GM21737 (cell line): Measurements from ENCODE around the gene MIB2.

Experiments used
- ATAC-seq: cut with Tn5 transposase; IDR thresholded peaks from one replicate; pipeline ENCODE4 v1.9.1; 2021; ENCODE audit warnings: mild to moderate bottlenecking, moderate library complexity; ENCODE audit not compliant: unreplicated experiment

Gene MIB2

DNA sequence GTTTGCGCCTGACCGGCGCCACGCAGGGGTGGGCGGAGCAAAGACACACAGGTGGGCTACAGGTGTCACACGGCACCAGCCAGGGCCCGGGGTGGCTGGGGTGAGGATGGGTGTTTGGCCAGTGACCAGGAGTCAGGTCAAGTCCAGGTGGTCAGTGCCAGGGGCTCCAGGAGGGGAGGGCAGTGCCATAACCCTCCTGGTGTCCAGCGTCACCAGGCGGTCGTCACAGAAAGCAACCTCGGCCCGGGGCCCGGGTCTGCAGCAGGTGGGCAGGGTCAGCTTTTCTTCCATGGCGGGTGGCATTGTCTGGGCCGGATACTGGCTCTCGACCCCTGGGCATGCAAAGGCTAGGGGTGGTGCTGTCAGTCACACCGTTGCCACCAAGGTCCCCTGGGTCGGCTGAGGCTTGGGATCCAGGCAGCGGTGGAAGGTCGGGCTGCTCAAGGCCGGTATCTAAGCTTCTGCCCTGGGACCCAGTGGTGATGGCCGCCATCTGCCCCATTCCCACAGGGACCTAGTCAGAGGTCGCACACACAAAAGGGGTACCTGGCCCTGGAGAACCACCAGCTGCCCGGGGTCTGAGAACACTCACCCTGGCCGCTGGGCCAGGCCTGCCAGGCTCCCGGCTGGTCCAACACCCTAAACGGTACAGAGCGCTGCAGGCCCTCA lies 17.1 kb upstream of the MIB2 start:
- no peak for ATAC-seq

DNA sequence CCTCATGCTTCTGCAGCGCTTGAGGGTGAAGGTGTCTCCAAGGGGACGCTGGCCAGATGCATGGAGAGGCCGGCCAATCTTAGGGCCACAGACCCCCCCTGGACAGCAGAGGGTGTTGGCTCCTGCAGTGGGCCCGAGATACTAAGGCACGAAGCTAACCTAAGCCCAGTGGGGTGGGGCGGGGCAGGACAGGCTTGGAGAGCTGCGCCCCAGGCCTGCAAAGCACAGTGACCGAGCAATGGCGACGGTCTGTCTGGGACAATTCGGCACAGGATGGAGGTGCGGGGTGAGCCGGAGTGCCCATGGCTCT lies 16.6 kb upstream of the MIB2 start:
- ATAC-seq, result no peak

DNA sequence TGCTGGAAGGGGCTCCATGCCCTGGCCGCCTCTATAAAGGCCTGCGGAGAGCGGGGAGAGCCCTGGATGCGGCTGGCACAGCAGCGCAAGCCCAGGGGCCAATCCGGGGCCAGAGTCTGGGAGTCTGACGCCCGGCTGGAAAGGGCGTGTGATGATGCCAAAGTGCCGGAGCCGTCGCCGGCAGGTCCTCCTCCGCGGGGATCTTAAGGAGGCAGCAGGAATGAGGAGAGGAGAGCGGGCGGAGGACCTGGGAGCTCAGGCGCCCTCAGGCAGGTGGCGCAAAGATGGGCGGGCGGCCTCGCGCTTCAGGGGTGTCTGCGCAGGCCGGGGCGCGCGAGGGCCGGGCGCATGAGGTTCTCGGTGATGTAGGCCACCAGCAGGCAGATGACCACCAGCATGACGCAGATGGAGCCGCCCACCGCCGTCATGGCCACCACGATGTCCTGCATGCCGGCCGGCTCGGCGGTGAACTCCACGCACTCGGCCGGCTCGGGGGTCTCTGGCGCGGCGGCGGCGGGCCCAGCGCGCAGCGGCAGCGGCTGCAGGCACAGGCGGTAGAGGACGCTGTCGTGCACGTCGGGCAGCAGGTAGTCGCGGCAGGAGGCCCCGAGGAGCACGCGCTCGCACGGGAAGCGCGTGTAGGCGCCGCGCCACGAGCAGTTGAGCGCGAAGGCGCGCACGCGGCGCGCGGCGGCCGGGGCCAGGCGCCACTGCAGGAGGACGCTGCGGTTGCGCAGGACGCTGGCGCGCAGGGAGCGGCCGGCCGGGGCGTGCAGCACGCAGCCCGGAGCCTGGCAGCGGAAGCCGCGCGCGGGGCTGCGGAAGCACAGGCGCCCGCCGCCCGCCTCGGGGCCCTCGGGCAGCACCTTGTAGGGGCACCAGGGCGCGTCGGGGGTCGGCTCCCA lies 16.0 kb upstream of the MIB2 start:
- no peak for ATAC-seq

DNA sequence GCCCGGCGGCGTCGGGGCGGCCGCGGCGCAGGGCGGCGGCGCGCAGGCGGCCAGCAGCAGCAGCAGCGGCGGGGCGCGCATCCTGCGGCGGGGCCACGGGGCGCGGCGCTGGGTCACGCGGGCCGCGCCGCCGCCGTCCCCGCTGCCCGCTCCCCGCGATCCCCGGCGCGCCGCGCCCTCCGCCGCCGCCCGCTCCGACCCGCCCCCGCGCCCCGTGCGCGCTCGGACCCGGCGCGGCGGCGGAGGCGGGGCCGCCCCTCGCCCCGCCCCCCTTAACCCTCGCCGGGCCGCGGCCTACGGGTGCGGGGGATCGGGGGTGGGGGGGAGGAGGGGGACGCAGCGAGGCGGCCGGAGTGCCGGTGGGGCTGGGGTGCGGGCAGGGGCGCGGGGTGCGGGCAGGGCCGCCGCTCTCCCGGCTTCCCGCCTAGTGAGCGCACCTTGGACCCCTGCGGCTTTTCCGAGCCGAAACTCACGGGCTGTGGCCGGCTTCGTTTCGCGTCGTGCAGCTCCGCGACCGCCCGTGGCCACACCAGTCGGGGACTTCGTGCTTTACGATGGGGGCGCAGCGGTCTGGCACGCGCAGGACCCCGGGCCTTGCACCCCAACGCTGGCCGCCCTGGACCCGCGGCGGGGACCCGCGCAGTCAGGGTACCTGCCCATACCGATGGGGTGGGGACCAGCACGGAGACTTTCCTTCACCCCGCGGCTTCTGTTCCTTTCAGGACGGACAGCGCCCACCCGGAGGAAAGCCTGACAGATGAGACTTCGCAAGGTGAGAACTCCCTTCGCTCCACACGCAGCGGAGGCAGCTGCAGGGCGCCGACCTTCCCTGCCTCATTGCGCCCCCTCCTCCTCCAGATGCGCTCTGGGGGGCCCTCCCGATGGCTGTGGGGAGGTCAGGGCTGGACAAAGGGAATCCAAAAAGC lies 15.1 kb upstream of the MIB2 start, which contains the start of gene FNDC10:
TSS of gene FNDC10 (minus strand) at position 201 of the 926 bp plus-strand sequence. CDS start at position 81, 120 bp downstream.
- ATAC-seq, result no peak

DNA sequence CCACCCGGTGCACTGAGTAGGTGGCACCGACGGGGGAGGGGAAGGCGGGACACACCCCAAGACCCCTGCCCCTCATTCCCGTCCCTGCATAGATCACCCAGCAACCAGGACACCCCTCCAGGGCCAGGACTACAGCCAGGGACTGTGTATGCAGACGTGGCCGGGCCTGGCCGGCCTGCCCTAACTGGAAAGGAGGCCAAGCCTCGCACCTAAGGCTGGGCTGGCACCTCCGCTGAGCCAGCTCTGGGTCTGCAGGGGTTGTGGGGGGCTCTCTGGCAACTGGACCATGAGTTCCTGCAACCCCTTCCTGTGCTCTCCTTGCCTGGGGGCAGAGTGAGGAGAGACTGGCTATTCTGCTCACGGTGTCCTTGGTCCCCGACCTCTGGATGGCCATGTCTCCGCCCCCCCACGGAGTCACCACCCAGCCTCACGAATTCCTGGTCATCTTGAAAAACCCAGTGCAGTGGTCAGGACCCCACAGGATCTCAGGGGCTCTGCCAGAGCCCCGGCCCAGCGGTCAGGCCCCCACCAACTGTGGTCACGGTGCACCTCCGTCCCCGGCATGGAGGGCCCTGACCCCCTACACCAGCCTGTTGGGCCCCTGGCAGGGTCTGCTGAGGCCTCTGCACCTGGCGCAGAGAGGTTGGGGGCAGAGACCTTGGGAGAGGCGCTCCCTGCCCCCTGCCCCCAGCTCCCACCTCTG lies 14.3 kb upstream of the MIB2 start:
- ATAC-seq, result no peak

DNA sequence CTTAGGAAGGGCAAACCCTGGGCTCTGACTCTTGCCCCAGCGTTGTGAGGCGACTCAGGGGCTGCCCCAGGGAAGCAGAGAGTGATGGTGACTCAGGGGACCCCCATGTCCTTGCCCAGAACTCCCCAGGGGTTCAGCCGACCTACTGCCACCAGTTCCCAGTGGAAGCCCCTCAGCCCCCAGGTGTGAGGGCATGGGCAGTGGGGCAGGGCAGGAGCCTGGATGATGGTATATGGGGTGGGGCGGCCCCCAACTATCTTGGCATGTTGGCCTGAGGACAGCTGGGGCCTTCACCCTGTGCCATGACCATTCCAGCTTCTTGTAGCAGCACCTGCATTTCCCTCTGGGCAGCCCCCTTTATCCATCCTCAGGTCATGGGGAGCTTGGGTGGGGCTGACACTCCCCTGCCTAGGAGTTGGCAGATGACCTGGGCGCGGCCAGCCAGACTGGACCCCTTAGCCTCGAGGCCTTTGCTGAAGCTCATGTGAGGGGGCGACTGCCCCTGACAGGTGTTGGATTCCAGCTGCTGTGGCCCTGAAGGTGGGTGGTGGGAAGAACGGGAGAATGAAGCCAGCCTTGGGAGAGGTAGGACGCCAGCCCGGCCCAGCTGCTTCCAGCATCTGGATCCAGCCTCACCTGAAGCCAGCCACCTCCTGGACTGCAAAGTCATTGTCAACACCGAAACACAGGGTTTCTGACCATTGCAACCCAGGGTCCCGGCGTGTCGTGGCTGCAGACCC lies 13.6 kb upstream of the MIB2 start:
- ATAC-seq, result no peak

DNA sequence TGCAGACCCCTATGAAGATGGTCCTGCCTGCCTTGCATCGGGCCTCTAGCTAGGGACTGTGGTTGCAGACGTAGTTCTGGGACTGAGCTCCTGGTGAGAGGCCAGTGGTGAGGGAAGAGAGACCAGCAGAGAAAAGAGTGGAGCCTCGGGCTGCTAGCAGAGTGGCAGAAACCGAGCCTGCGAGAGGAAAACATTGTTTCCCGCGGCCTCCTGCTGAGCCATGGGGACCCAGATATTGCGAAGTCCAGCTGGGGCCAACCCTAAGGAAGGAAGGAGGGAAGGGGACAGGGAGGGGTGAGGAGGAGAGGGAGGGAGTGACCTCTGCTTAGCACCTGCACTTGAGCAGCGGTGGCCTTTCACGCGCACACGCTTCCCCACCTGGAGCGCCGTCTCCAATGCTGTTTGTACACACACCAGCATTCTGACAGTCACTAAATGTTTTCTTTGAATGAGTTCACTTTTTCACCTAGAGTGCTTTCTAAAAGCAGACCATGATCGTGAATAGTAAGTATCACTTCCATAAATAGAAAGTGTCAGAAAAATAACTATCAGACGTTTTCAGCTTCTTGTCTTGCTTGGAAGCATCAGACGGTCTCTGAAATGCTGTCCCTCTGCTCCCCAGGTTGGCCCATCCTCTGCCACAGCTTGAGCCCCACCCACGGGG lies 12.9 kb upstream of the MIB2 start:
- ATAC-seq, result no peak

DNA sequence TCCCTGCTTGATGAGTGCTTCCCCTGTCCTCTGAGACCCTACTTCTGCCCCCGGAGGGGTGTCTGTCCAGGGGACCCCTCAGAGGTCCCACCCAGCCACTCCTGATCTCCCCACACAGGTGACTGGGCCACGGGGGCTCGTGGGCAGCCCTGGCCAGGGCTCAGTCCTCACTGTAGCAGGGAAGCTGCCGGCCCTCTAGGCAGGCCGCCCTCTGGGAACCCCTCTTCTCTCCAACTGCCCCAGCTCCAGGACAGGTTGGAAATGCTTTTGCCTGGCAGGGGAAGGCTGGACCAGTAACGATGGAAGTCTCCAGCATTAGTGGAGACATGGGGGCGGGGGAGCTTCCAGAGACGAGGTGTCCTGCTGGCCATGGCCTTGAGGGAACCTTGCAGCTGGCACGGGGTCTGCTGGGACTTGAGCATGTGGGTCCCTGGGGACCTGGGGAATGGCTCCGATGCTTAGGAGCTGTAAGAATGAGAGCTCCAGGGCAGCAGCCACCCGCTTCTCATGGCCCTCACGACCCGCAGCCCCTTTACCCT lies 12.3 kb upstream of the MIB2 start:
- ATAC-seq, result no peak

DNA sequence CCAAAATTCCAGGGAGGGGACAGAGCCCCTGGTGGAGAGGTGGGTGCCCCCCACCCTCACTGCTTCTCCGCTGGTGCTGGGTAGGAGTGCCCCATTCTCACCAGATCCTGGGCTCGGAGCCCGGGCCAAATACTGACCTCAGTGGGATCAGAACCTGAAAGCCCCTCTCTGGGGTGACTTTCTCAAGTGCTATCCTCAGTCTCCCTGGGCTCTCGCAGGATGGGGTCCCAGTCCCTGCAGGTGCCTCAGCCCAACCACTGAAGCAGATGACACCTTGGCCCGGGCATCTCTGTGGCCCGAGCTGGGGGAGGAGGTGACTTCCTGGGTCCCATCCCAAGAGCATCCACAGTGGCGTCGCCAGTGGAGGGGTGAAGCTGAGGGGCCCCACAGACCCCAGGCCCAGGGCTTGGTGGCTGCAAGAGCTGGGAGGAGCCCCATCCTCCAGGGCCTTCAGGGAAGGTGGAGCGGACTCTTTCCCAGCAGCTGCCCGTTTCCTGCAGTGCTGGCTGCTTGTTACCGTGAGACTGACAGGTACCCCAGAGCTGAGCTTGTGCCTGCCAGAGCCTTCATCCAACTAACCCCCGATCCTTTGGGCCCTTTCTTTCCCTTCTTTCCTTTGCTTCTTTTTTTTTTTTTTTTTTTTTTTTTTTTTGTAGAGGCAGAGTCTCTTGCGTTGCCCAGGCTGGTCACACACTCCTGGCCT lies 11.5 kb upstream of the MIB2 start:
- no peak for ATAC-seq

DNA sequence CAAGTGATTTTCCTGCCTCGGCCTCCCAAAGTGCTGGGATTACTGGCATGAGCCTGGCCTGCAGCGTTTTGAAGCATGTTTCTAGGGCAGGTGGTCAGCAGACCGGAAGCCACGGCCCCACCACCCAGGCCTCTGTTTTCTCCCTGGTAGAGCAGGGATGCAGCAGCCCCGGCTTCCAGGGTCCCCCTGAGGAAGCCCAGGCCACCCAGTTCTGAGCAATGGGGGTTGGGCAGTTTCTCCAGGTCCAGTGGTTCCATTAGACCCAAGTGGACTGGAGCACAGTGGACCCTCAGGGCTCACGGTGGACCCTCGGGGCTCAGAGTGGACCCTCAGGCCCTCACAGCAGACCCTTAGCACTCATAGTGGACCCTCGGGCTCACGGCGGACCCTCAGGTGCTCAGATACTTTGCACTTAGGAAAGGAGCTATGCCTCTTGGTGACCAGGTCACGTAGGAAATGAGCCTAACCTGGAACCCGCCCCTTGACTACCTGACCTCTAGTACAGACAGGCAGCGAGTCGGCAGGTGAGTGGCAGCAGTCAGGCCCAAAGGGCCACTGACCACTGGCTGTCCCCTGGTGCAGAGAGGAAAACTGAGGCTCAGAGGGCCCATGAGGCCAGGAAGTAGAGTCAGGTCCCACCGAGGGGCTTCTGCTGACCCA lies 10.8 kb upstream of the MIB2 start:
- no peak for ATAC-seq

DNA sequence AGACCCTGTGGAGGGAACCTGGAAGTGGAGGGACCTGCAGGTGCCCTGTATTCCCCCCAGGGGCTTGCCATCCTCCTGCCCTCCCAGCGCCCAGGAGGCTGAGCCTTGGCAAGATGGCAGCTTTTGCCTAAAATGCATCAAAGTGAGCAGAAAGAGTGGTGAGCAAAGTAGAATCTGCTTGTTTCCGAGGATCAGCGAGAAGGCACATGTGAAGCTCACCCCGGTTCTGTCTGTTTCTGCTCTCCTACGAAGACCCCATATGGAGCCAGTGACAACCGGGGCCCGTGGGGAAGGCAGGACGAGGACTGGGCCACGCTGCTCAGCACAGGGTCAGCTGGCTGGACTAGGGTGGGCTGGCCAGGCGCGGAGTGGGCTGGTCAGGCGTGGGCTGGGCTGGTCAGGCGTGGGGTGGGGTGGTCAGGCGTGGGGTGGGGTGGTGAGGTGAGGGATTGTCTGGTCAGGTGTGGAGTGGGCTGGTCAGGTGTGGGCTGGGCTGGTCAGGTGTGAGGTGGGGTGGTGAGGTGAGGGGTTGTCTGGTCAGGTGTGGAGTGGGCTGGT lies 10.2 kb upstream of the MIB2 start:
- no peak for ATAC-seq

DNA sequence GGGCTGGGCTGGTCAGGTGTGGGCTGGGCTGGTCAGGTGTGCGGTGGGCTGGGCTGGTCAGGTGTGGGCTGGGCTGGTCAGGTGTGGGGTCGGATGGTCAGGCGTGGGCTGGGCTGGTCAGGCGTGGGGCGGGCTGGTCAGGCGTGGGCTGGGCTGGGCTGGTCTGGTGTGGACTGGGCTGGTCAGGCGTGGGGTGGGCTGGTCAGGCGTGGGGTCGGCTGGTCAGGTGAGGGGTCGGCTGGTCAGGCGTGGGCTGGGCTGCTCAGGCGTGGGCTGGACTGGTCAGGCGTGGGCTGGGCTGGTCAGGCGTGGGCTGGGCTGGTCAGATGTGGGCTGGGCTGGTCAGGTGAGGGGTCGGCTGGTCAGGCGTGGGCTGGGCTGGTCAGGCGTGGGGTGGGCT lies 9.6 kb upstream of the MIB2 start:
- no peak for ATAC-seq

DNA sequence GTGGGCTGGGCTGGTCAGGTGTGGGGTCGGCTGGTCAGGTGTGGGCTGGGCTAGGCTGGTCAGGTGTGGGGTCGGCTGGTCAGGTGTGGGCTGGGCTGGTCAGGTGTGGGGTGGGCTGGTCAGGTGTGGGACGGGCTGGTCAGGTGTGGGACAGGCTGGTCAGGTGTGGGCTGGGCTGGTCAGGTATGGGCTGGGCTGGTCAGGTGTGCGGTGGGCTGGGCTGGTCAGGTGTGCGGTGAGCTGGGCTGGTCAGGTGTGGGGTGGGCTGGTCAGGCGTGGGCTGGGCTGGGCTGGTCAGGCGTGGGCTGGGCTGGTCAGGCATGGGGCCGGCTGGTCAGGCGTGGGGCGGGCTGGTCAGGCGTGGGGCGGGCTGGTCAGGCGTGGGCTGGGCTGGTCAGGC lies 9.1 kb upstream of the MIB2 start:
- no peak for ATAC-seq

DNA sequence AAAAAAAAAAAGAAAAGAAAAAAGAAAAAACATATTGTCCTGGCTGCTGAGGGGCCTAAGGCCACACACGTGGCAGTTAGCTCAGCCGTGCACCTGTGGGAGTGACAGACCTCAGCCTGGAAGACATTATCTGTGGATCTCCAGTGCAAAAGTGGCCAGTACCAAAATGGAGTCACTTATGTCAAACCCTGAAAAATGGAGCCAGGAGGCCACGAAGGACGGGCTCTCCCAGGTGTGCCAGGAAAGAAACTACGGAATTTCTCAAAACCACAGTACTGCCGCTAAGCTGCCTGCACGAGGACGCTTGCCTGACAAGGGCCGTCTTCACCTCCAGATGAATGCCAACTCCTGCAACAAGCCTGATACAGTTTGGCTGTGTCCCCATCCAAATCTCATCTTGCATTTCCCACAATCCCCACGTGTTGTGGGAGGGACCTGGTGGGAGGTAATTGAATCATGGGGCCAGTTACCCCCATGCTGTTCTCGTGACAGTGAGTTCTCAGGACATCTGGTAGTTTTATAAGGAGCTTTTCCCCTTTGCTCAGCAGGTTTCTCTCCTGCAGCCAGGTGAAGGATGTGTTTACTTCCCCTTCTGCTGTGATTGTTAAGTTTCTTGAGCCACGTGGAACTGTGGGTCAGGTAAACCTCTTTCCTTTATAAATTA lies 5.3 kb upstream of the MIB2 start:
- ATAC-seq, result no peak

DNA sequence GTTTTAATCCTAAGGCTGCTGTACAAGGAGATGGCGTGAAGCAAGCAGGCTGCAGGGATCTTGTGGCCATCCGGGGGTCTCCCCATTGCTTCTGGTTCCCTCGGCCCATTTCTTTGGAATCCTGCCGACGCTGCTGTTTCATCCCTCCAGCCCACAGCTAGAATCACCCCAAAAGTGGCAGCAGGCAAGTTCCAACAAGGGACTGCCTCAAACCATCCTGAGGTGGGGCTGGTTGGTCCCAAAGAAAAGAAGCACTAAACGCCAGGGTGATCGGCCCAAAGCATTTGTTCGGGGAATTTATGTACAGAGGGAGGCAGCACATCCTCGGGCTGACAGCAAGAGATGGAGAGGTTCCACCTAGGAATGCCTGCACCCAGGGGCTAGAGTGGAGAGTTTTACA lies 4.5 kb upstream of the MIB2 start:
- no peak for ATAC-seq

DNA sequence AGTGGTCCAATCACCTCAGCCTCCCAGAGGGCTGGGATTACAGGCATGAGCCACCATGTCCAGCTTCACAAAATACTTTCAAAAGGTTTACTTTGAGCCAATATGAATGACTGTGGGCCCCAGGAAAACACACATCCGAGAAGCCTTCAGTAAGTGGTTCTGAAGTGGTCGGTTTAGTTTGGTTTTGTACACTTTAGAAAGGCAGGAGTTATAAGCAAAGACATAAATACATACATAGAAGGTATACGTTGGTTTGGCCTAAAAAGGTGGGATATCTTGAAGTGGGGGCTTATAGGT lies 3.2 kb upstream of the MIB2 start:
- ATAC-seq, result no peak

DNA sequence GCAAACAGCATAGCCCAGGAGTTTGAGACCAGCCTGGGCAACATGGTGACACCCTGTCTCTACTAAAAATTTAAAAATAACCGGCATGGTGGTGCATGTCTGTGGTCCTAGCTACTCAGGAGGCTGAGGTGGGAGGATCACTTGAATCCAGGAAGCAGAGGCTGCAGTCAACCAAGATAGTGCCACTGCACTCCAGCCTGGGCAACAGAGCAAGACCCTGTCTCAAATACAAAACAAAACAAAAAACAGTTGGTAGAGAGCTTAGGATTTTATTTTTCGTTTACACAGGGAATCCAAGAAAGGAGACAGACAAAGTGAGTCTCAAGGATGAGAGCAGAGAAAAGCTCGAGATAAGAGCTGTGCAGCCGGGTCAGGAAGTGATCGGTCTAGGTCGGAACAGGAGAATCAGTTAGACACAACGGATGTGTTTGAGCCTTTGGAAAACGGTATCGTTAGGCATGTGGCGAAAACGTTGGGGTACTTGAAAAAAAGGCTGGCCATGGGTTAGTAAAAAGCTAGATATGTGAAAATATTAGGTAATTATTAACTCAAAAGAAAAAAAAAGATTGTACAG lies 1.7 kb upstream of the MIB2 start:
- no peak for ATAC-seq
